ENCODE results near the gene SIDT2.

- TF ChIP-seq EZH2phosphoT487 (IDR thresholded peaks at IDR 0.05; ENCODE audit: low read length), result no peak
- no peak for TF ChIP-seq CTCF (IDR thresholded peaks at IDR 0.05; ENCODE audit: low read length)
- TF ChIP-seq EZH2 (optimal IDR thresholded peaks at IDR 0.05; ENCODE audit: low read depth, low read length), result no peak
Measured at GRCh38 chr11:117177534-117178209, 871 bp upstream of the SIDT2 start.

All from MM.1S (cell line).